ENCODE results near the gene DLEC1.
A peak's percentile ranks its signal among the peaks of the same experiment; 100 is the strongest.

DLEC1 gene

DNA sequence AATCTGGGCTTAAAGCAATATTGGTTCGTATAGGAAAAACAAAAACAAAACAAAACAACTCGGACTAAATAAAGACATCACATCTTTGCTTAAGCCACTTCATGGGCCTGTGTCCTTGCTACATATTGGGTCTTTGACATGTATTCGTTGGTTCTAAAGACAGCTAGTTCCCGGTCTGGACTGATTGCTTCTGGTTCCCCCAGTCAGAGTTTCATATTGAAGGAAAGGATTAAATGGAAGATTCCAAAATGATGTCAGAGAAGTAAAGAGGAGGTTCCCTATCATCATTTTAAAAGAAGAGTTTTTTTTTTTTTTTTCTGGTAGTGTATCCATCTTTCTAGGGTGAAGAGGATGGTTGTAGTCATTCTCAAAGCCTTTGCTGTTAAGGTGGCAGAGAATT lies 128.6 kb downstream of the DLEC1 start:
- TF ChIP-seq, protein P1, sequence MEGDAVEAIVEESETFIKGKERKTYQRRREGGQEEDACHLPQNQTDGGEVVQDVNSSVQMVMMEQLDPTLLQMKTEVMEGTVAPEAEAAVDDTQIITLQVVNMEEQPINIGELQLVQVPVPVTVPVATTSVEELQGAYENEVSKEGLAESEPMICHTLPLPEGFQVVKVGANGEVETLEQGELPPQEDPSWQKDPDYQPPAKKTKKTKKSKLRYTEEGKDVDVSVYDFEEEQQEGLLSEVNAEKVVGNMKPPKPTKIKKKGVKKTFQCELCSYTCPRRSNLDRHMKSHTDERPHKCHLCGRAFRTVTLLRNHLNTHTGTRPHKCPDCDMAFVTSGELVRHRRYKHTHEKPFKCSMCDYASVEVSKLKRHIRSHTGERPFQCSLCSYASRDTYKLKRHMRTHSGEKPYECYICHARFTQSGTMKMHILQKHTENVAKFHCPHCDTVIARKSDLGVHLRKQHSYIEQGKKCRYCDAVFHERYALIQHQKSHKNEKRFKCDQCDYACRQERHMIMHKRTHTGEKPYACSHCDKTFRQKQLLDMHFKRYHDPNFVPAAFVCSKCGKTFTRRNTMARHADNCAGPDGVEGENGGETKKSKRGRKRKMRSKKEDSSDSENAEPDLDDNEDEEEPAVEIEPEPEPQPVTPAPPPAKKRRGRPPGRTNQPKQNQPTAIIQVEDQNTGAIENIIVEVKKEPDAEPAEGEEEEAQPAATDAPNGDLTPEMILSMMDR (IDR thresholded peaks at IDR 0.05; ENCODE audit: insufficient read depth, low read length, poor library complexity, severe bottlenecking) = no peak
- TF ChIP-seq EZH2phosphoT487 (conservative IDR thresholded peaks at IDR 0.05; ENCODE audit: low read length) = no peak
- Histone ChIP-seq H4K20me1 (ENCODE audit: low read depth, low read length) (peaks cover 20% of the 10 kb centered on the region), H3K9ac (ENCODE audit: low read length) (no peak overlapping the region), H3K27ac (ENCODE audit: low read depth, low read length) (no peak overlapping the region), H3K4me2 (ENCODE audit: low read depth, low read length, poor library complexity, severe bottlenecking) (peak overlapping the region; percentile 95), H3K27me3 (ENCODE audit: low read length) (no peaks in the 10 kb centered on the region), H3K36me3 (ENCODE audit: low read length) (no peaks in the 10 kb centered on the region), H3K79me2 (ENCODE audit: insufficient read depth, low read length) (peaks cover 70% of the 10 kb centered on the region), H3K9me2 (replicated peaks; ENCODE audit: insufficient read depth, low read length) (no peaks in the 10 kb centered on the region), H3K9me3 (ENCODE audit: insufficient read depth, low read length) (no peaks in the 10 kb centered on the region), H3F3A (ENCODE audit: insufficient read depth) (peaks cover 16% of the 10 kb centered on the region), H2AFZ (ENCODE audit: low read depth, low read length, severe bottlenecking) (no peak overlapping the region), H3K4me3 (ENCODE audit: insufficient read depth, low read length, poor library complexity, severe bottlenecking) (no peak overlapping the region)

DNA sequence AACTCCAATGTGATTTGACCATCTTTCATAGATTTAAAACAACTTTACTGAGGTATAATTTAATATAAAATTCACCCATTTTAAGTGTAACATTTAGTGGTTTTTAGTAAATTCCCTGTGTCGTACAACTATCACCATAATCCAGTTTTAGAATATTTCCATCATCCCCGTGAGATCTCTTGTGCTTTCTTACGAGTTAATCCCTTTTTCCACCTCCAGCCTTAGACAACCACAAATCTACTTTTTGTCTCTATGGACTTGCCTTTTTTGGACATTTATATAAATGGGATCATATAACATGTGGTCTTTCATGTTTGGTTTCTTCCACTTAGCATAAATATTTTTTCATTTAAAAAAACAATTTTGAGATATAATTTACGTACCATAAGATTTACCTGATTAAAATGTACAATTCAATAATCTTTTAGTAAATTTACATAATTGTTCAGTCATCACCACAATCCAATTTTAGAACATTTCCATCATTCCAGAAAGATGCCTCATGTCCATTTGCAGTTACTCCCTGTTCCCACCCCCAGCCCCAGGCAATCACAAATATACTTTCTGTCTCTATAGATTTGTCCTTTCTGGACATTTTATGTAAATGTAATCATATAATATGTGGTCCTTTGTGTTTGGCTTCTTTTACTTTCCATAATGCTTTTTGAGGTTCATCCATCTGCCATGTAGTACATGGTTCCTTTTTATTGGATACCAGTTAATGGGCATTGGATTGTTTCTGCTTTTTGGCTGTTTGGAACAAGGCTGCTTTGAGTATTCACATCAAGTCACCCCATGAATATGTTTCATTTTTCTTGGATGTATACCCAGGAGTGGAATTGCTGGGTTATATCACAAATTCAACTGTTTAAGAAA lies 129.4 kb downstream of the DLEC1 start:
- Histone ChIP-seq H3K9me2 (replicated peaks; ENCODE audit: insufficient read depth, low read length) (no peaks in the 10 kb centered on the region), H2AFZ (ENCODE audit: low read depth, low read length, severe bottlenecking) (no peak overlapping the region), H3F3A (ENCODE audit: insufficient read depth) (peaks cover 8% of the 10 kb centered on the region), H4K20me1 (ENCODE audit: low read depth, low read length) (peaks cover 24% of the 10 kb centered on the region), H3K4me2 (ENCODE audit: low read depth, low read length, poor library complexity, severe bottlenecking) (peak overlapping the region; percentile 95), H3K27ac (ENCODE audit: low read depth, low read length) (no peak overlapping the region), H3K9me3 (ENCODE audit: insufficient read depth, low read length) (no peaks in the 10 kb centered on the region), H3K79me2 (ENCODE audit: insufficient read depth, low read length) (peaks cover 78% of the 10 kb centered on the region), H3K9ac (ENCODE audit: low read length) (no peak overlapping the region), H3K36me3 (ENCODE audit: low read length) (no peaks in the 10 kb centered on the region), H3K27me3 (ENCODE audit: low read length) (no peaks in the 10 kb centered on the region), H3K4me3 (ENCODE audit: insufficient read depth, low read length, poor library complexity, severe bottlenecking) (no peak overlapping the region)
- TF ChIP-seq, protein P1 (IDR thresholded peaks at IDR 0.05; ENCODE audit: insufficient read depth, low read length, poor library complexity, severe bottlenecking) = no peak
- no peak for TF ChIP-seq EZH2phosphoT487 (conservative IDR thresholded peaks at IDR 0.05; ENCODE audit: low read length)

DNA sequence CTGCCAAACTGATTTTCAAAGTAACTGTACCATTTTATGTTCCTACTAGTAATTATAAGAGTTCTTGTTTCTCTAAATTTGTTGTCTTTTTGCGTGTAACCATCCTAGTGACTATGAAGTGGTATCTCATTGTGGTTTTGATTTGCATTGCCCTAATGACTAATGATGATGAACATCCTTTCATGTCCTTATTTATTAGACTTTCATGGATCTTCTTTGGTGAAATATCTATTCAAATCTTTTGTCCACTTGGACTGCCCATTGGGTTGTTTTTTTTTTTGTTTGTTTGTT lies 130.0 kb downstream of the DLEC1 start:
- H3K4me3 ChIP-seq (ENCODE audit: insufficient read depth, low read length, poor library complexity, severe bottlenecking) = no peak overlapping the region
- no peaks in the 10 kb centered on the region for H3K9me3 ChIP-seq (ENCODE audit: insufficient read depth, low read length)
- H3K36me3 ChIP-seq (ENCODE audit: low read length) = no peaks in the 10 kb centered on the region
- peaks cover 24% of the 10 kb centered on the region for H4K20me1 ChIP-seq (ENCODE audit: low read depth, low read length)
- peaks cover 3% of the 10 kb centered on the region; the same call in 1 of the 2 replicates for H3F3A ChIP-seq (ENCODE audit: insufficient read depth)
- peaks cover 84% of the 10 kb centered on the region for H3K79me2 ChIP-seq (ENCODE audit: insufficient read depth, low read length)
- H3K27ac ChIP-seq (ENCODE audit: low read depth, low read length) = no peak overlapping the region
- no peaks in the 10 kb centered on the region for H3K9me2 ChIP-seq (replicated peaks; ENCODE audit: insufficient read depth, low read length)
- TF ChIP-seq, protein P1 (IDR thresholded peaks at IDR 0.05; ENCODE audit: insufficient read depth, low read length, poor library complexity, severe bottlenecking) = no peak
- TF ChIP-seq EZH2phosphoT487 (conservative IDR thresholded peaks at IDR 0.05; ENCODE audit: low read length) = no peak
- H3K4me2 ChIP-seq (ENCODE audit: low read depth, low read length, poor library complexity, severe bottlenecking) = peak overlapping the region; percentile 95
- H3K27me3 ChIP-seq (ENCODE audit: low read length) = no peaks in the 10 kb centered on the region
- no peak overlapping the region for H3K9ac ChIP-seq (ENCODE audit: low read length)
- H2AFZ ChIP-seq (ENCODE audit: low read depth, low read length, severe bottlenecking) = no peak overlapping the region

Measured in SU-DHL-6 (cell line).